ENCODE data around the gene PCBD1.

- TF ChIP-seq CTCF (IDR thresholded peaks at IDR 0.05; ENCODE audit: low read depth, low read length) (no peak), EZH2phosphoT487 (IDR thresholded peaks at IDR 0.05; ENCODE audit: low read depth) (no peak)
Measured at GRCh38 chr10:70915206-70915605, 26.8 kb upstream of the PCBD1 start.
